AG09319 (cell line): Measurements from ENCODE around the gene GARIN5B.

ENCODE experiments used
- DNase-seq: peaks from one replicate; pipeline ENCODE4 v3.0.0-alpha.2; 2010; ENCODE audit warnings: low read depth; ENCODE audit errors: extremely low read depth
- TF ChIP-seq, protein P1 (sequence below): IDR thresholded peaks from 2 replicates; pipeline ENCODE4 v1.5.1; 2011; ENCODE audit warnings: low read depth, mild to moderate bottlenecking, inconsistent platforms, low read length, moderate library complexity

Gene GARIN5B

DNA sequence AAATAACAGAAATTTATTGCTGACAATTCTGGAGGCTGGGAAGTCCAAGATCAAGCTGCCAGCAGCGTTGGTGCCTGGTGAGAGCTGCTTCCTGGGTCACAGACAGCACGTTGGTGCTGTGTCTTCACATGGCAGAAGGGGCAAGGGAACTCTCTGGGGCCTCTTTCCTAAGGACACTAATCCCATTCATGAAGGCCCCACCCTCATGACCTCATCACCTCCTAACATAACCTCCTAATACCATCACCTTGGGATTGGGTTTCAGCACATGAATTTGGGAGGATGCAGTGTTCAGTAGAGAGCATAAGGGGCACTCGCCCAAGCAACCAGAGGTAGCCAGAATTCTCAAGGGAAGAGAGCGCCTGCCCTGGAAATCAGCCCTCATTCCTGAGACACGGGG, 53.6 kb downstream of the GARIN5B start:
- TF ChIP-seq, protein P1, sequence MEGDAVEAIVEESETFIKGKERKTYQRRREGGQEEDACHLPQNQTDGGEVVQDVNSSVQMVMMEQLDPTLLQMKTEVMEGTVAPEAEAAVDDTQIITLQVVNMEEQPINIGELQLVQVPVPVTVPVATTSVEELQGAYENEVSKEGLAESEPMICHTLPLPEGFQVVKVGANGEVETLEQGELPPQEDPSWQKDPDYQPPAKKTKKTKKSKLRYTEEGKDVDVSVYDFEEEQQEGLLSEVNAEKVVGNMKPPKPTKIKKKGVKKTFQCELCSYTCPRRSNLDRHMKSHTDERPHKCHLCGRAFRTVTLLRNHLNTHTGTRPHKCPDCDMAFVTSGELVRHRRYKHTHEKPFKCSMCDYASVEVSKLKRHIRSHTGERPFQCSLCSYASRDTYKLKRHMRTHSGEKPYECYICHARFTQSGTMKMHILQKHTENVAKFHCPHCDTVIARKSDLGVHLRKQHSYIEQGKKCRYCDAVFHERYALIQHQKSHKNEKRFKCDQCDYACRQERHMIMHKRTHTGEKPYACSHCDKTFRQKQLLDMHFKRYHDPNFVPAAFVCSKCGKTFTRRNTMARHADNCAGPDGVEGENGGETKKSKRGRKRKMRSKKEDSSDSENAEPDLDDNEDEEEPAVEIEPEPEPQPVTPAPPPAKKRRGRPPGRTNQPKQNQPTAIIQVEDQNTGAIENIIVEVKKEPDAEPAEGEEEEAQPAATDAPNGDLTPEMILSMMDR: no peak
- DNase-seq: no peak

DNA sequence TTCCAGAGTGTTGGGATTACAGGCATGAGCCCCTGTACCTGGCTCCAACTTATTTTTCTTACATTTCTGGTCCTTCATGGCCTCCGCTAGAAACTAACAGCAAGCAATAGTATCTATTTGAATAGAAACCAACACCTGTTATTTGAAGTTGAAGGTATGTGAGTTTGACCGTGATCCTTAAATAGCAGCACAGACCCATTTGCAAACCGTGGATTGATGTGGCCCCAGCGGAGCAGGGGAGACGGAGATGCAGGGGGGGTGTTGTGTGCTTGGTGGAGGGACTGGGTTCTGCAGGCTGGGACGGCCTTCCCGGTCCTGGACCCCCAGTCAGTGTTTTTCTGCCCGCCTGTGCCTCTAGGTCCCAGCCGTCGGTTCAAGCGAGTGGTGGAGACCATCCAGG, 54.8 kb downstream of the GARIN5B start:
- TF ChIP-seq, protein P1: no peak
- DNase-seq: no peak

DNA sequence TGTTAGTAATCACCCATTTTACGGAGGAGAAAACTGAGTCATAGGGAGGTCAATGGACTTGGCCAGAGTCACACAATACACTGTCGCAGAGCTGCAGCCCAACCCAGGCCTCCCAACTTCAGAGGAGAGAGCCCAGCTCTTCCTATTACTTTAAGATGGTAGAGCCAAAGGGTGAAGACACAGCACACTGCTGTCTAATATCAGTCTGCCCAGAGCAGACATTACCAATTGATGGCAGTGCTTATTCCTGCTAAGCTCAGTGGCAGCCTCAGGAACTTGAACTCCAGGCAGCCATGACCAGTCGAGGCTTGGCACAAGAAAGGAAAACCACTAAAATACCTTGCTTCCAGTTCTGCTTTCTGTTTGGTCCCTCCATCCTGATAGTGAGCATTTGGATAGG, 56.3 kb downstream of the GARIN5B start:
- DNase-seq: no peak
- TF ChIP-seq, protein P1: no peak

DNA sequence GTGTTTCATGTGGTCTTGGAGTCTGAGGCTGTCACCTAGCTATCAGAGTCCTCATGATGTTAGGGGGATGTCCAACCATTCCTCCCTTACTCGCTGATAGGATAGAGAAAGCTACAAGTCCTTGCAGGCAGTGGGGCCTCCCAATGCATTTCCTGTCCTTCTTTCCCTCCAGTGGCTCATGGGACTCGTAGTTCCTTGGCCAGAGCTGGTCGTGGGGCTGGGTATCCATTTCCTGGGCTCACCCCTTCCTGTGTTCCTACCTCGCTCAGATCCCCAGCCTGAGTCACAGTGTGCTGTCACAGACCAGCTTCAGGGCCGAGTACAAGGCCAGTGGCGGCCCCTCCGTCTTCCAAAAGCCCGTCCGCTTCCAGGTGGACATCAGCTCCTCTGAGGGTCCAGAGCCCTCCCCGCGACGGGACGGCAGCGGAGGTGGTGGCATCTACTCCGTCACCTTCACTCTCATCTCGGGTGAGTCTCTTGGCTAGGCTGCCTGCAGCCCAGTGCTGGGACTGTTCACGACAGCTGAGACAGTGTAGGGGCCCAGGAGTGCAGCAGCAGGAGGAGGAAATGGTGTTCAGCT, 57.0 kb downstream of the GARIN5B start:
- TF ChIP-seq, protein P1: no peak
- no peak for DNase-seq

DNA sequence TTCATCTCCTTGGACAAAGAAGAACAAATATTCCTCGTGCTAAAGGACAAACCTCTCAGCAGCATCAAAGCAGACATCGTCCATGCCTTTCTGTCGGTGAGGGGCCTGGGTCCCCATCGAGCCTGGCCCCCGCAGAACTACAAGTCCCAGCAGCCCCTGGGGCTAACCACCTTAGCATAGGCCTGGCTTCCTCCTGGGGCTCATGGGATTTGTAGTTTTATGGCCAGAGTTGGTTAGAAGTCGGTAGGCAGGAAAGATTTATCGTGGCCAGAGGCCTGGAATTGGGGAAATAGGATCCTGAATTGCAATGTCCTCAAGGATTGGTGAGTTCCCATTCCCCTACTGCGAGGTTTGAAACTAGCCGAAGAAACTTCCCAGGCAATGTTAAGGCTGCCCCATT, 57.6 kb downstream of the GARIN5B start:
- TF ChIP-seq, protein P1: no peak
- DNase-seq: no peak

DNA sequence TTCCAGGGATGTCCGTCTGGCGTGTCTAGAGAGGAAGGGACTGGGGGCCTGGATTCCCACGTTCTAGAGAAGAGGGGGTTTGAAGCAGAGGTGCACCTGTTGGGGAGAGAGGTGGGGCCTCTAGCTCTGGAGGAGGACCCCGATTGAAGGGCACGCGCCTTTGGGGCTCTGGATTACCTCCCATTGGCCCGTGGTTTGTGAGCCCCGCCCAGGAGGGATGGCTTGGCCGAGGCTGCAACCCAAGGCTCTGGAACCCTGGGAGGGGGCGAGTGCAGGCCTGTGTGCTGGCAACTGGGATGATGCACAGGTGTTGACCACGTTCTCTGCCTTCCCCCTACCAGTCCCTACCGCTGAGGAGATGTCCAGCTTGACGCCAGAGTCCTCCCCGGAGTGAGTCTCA, 58.1 kb downstream of the GARIN5B start:
- TF ChIP-seq, protein P1: no peak
- no peak for DNase-seq
